NB4 (cell line): Measurements from ENCODE around the gene MRPL58.

Experiments used
- DNase-seq: peaks from one replicate; pipeline ENCODE4 v3.0.0; 2010; ENCODE audit warnings: low read depth
- H3K4me3 ChIP-seq: one replicate; pipeline ENCODE4 v1.5.1; 2011; ENCODE audit warnings: mild to moderate bottlenecking, low read depth, low read length, moderate library complexity
- MAX ChIP-seq: IDR thresholded peaks from 2 replicates; pipeline ENCODE4 v1.6.1; 2011; ENCODE audit warnings: low read depth, low read length
- MYC ChIP-seq: IDR thresholded peaks from 2 replicates; pipeline ENCODE4 v1.6.1; 2011; ENCODE audit warnings: low read depth, low read length
- POLR2A ChIP-seq: IDR thresholded peaks from 2 replicates; pipeline ENCODE4 v1.6.1; 2011; ENCODE audit warnings: mild to moderate bottlenecking; ENCODE audit not compliant: insufficient read length; ENCODE audit errors: extremely low read depth
- TF ChIP-seq, protein P1 (sequence below): IDR thresholded peaks from one replicate; pipeline ENCODE4 v1.5.1; 2012; ENCODE audit warnings: low read depth, low read length

Gene MRPL58

GRCh38 chr17:75010683-75011400, 1.6 kb upstream of the MRPL58 start:
- DNase-seq = no peak
- no peak for TF ChIP-seq MAX
- TF ChIP-seq, protein P1, sequence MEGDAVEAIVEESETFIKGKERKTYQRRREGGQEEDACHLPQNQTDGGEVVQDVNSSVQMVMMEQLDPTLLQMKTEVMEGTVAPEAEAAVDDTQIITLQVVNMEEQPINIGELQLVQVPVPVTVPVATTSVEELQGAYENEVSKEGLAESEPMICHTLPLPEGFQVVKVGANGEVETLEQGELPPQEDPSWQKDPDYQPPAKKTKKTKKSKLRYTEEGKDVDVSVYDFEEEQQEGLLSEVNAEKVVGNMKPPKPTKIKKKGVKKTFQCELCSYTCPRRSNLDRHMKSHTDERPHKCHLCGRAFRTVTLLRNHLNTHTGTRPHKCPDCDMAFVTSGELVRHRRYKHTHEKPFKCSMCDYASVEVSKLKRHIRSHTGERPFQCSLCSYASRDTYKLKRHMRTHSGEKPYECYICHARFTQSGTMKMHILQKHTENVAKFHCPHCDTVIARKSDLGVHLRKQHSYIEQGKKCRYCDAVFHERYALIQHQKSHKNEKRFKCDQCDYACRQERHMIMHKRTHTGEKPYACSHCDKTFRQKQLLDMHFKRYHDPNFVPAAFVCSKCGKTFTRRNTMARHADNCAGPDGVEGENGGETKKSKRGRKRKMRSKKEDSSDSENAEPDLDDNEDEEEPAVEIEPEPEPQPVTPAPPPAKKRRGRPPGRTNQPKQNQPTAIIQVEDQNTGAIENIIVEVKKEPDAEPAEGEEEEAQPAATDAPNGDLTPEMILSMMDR = no peak
- TF ChIP-seq POLR2A = no peak
- TF ChIP-seq MYC = no peak
- H3K4me3 ChIP-seq = no peak overlapping the region

DNA sequence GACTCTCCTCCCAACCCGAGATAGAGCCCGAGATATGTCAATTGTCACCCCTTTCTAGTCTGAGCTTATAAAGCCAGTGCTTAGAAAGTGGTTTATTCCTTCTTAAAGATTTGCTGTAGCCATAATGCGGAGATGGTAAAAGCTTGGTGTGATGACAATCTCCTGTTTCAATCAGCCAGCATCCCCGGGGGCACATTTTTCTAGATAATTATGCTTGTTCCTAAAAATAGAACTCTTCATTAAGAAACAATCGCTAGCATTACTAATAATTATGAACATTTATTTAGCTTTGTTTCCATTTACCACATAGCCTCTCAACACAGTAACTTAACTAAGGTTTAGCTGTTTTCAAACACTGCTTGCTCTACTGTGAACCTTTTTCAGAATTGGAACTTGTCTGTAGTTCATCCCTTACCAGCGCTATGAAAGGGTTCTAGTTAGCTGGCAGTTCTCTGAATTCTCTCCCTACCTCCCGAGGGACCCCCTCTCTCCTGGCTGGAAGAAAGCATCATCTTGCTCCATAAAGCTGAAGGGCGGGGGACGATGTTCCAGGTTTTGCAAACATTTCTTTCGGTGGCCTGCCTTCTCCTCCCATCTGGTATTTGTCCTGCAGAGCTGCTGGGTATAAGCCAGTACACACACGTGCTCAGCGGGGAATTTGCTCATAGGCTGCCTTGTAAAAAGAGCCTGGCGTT, 922 bp upstream of the MRPL58 start:
- H3K4me3 ChIP-seq = peak overlapping the region; percentile 92
- TF ChIP-seq MAX (no peak), MYC (no peak), POLR2A (no peak)
- TF ChIP-seq, protein P1 = no peak
- DNase-seq = no peak

DNA sequence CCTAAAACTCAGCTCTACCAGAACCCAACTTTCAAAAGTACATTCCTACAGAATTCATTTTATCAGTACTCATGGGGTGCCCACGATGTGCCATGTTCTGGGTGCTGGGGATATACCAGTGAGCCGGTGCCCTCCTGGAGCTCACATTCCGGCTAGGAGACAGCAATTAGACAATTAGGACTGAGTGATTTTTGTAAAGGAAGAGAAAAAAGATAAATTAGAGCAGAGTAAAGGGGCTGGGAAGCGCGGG, 449 bp upstream of the MRPL58 start:
- TF ChIP-seq, protein P1 = no peak
- TF ChIP-seq MYC (no peak), POLR2A (no peak), MAX (no peak)
- H3K4me3 ChIP-seq = peak overlapping the region; percentile 92
- no peak for DNase-seq

GRCh38 chr17:75013092-75013559, 656 bp downstream of the MRPL58 start:
- TF ChIP-seq, protein P1 = no peak
- TF ChIP-seq MAX = no peak
- no peak for TF ChIP-seq POLR2A
- no peak for TF ChIP-seq MYC
- peak overlapping the region; percentile 92 for H3K4me3 ChIP-seq
- no peak for DNase-seq

GRCh38 chr17:75019146-75019545, 6.7 kb downstream of the MRPL58 start:
- no peak for DNase-seq
- TF ChIP-seq, protein P1 = no peak
- no peak for TF ChIP-seq MYC
- TF ChIP-seq MAX = no peak
- TF ChIP-seq POLR2A = no peak
- no peak overlapping the region for H3K4me3 ChIP-seq
